SKM-1 treated with dmso at 0.1 percent for 144 hours (cell line): ENCODE data around the gene ORC4.

Experiments used
- DNase-seq: peaks from one replicate; lab custom pipeline; 2025; ENCODE audit not compliant: unreplicated experiment; lab: John Stamatoyannopoulos, UW

ORC4 gene

DNA sequence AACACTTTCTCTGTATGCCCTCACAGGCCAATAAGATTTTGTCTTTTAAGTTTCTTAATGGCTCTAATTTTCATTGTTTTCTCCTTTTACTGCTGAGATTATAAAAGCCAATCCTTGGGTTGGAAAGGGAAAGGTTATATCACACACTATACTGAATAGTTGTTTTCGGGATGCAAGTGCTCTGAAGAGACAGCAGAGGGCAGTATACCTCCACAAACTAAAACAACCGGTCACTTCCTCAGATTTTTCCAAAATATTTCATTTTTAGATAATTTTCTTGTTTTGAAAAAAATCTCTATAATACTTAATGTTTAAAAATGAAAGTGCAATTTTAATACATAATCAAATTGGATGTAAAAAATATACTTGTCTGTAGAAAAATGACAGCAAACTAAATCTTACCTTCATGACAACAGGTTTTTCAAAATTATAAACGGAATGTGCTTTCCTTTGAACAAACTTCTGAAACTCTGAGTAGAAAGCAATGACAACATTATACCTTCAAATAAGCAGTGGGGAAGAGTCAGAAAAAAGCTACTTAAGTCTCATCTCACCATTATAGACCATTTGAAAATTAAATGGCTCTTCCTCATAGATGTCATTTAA is 82.7 kb downstream of the ORC4 start:
- DNase-seq = peak; percentile 20

DNA sequence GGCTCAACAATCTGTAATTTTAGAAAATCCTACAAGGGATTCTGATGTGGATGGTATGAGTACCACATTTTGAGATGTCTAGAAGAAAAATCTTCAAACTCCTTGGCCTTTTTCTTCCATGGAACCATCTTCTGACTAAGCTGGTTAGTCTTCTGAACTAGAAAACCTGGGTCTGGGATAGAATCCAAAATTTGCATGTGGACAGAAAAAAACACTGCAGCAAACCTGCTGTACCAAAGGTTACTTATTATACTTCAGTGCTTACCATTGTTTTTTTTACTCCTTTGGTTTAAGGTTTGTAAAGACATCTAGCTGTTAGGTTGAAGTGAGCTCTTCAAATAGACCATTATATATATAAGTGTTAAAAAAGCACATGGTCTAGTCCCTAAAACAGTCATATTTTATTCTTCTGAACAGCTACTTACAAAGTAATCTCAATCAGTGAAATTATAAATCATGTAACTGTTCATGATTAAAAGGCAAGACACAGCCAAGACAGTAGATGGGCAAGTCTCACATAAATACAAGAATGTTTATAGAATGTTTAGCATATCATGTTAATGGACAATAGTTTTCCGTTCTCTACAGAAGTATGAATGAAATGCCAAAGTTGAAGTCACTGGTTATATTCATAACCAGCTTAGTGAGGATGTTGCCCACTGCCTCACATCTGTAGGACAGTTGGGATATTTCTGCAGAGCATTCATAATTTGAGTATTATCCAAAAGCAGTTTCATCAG is 85.5 kb downstream of the ORC4 start:
- DNase-seq = no peak

DNA sequence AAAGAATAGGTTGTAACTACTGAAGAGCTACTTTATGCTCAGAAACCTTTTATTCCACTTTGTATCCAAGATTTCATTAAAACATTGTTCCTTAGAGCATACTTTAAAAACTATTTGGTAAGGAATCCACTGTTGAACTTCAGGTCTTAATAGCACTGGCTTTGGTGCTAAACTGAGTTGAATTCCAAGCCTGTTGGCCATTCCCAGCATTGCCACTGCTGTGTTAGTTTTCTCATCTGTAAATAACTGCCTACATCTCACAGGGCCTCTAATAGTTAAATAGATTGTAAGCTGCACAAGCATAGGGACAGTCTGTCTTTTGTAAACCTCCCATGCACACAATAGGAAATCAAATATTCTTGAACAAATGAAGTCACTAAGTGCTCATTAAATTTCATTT is 86.6 kb downstream of the ORC4 start:
- DNase-seq = no peak

DNA sequence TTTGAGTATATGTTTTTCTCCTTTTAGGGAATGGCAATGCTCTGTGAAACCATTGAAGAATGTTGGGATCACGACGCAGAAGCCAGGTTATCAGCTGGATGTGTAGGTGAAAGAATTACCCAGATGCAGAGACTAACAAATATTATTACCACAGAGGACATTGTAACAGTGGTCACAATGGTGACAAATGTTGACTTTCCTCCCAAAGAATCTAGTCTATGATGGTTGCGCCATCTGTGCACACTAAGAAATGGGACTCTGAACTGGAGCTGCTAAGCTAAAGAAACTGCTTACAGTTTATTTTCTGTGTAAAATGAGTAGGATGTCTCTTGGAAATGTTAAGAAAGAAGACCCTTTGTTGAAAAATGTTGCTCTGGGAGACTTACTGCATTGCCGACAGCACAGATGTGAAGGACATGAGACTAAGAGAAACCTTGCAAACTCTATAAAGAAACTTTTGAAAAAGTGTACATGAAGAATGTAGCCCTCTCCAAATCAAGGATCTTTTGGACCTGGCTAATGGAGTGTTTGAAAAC is 93.4 kb downstream of the ORC4 start:
- DNase-seq = no peak

GRCh38 chr2:147925886-147926285 is 94.7 kb downstream of the ORC4 start:
- no peak for DNase-seq

GRCh38 chr2:147924647-147925046 is 95.9 kb downstream of the ORC4 start:
- DNase-seq = no peak

DNA sequence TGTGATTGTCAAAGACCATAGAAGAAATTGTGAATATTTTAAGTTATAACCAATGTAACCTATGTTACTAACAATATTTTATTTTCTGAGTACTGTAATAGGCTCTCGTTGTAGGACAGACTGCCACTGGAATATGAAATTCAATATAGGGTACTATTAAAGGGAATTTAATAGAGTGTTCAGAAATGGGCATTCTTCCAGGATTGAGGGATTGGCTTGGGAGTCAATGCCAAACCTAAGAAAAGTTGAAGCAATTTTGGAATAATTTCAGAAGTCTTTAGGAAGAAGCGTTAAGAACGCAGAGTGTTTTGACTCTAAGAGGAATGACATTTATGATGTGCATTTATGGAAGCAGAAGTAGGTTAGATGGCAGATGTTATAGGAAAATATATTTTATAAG is 96.7 kb downstream of the ORC4 start:
- no peak for DNase-seq

GRCh38 chr2:147917161-147917560 is 103.4 kb downstream of the ORC4 start:
- no peak for DNase-seq

- no peak for DNase-seq
Measured at GRCh38 chr2:147916723-147917122, 103.8 kb downstream of the ORC4 start.

DNA sequence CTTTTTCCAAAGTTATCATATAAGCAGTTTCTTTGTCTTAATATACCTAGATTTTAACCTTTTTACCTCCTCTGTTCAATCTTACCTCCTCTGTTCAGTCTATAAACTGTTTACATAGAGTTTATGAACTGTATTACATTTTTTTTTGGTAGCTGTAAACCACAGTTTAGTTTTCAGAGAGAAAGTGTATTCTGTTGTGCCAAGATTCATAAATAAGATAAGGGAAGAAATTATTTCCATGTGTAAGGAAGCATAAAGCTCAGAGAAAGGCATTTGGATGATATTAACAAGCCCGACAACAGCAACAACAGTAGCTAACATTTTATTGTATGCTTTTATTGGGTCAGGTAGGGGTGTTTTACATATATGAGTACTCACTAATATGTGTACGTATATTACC is 104.5 kb downstream of the ORC4 start:
- no peak for DNase-seq

GRCh38 chr2:147913701-147914480 is 106.6 kb downstream of the ORC4 start:
- DNase-seq = peak; percentile 37

GRCh38 chr2:147910990-147911473 is 109.5 kb downstream of the ORC4 start:
- DNase-seq = peak; percentile 42

DNA sequence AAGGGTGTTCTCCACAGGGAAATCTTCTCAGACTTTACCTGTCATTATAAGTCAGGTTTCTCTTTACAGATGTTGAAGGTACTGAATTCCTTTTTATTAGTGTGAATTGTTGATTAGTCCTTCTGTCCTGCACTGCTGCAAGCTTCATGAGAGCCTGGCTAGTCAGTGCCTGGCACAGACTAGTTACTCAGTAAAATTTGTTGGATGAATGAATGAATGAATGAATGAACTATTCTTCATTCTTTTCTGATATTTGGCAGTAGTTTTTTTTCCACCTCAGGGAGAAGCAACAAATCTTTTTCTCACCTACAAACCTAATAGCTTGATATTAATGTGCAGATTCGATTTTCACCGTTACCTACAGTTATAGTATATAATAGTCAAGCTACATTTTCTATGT is 111.4 kb downstream of the ORC4 start:
- no peak for DNase-seq

GRCh38 chr2:147904051-147904450 is 116.5 kb downstream of the ORC4 start:
- no peak for DNase-seq

DNA sequence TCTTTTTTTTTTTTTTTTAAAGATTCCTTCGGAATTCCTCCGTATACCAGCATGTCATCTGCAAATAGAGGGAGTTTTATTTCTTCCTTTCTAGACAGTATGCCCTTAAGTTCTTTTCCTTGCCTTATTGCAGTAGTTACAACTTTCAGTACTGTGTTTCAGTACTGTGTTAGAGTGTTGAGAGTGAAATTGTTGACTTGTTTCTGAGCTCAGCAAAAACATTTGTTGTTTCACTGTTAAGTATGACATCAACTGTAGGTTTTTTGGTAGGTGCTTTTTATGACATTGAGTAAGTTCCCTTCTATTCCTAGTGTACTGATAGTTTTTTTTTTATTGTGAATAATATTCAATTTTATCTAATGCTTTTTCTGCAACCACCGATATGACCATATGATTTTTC is 131.9 kb downstream of the ORC4 start:
- DNase-seq = no peak

DNA sequence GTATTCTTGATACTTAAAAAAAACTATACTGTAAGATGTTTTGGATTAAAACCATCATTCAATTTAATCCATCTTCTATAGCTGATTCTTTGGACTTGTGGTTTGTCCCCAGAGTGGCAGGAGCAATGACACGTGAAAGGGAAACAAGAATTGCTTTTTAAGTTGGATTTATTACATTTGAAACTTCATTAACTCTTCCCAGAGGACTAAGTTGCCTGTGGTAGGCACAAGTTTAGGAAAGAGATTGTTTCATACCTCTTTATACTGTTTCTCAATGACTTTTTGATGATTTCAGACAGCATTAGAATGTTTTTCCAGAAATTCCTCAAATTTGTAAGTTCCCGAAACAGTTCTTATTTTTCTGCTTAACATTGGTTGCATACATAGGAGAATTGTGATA is 134.4 kb downstream of the ORC4 start:
- no peak for DNase-seq

DNA sequence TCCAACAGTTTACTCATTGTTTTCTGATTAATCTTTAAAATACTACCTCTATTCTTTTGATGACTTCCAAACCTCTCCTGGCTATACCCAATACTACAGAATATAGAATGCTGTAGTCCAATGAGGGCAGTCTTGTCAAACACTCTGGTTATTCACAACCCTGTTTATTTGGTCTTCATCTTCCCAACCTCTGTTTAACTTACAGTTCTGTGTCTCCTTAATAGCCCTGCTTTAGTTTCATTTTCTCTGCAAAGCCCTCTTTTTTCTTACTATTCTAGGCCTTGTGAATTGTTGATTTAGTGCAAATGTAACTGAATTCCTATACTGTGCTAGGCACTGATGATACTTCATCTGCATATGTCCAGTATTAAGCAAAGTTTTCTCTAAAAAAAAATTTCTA is 135.7 kb downstream of the ORC4 start:
- no peak for DNase-seq

DNA sequence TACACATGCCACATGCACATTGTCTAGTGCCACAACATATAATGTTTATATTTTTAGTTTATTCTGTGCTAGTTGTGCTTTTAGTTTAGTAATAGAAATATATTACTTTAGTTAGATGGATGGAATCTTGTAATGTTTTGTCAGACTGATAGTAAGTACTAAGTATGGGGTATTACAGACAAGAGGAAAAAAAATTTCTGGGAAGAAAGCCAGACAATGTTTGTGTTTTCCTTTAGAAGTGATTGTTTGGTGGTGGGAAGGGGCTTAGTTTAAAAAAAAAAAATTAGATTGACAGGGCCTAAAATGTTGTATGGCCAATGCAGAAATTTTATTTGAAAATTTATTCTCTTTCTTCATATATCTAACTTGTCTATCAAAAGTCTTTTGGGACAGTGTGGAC is 137.9 kb downstream of the ORC4 start:
- no peak for DNase-seq
